Hepatocyte (in vitro differentiated cells): ENCODE results near the gene GTF2E1. TPM values are rescaled to one million over a fixed set of nuclear protein-coding genes. Genes with fewer than 3 reads are reported as not detected.

Source experiments
- DNase-seq: peaks from one replicate; pipeline ENCODE4 v3.0.0-alpha.2; 2016; ENCODE audit warnings: low spot score
- H2AFZ ChIP-seq: fragments of 200-600 bp; sonication (generic); 2 replicates; pipeline ENCODE4 v1.6.0; 2016; ENCODE audit warnings: antibody characterized with exemption, mild to moderate bottlenecking
- H3K27ac ChIP-seq: fragments of 200-600 bp; sonication (generic); 2 replicates; pipeline ENCODE4 v1.5.1; 2016; ENCODE audit warnings: mild to moderate bottlenecking
- H3K27me3 ChIP-seq: fragments of 200-600 bp; sonication (generic); 2 replicates; pipeline ENCODE4 v1.6.1; 2016
- H3K36me3 ChIP-seq: fragments of 200-600 bp; sonication (generic); replicated peaks from 2 replicates; pipeline ENCODE4 v1.5.1; 2016; ENCODE audit warnings: low read depth; ENCODE audit not compliant: insufficient read depth
- H3K4me1 ChIP-seq: fragments of 200-600 bp; sonication (generic); 2 replicates; pipeline ENCODE4 v1.5.1; 2016; ENCODE audit warnings: mild to moderate bottlenecking, moderate library complexity; ENCODE audit not compliant: insufficient read depth
- H3K4me2 ChIP-seq: fragments of 200-600 bp; sonication (generic); 2 replicates; pipeline ENCODE4 v1.6.0; 2016
- H3K4me3 ChIP-seq: fragments of 200-600 bp; sonication (generic); 2 replicates; pipeline ENCODE4 v1.5.1; 2016; ENCODE audit warnings: mild to moderate bottlenecking
- H3K79me2 ChIP-seq: fragments of 200-600 bp; sonication (generic); 2 replicates; pipeline ENCODE4 v1.6.0; 2017; ENCODE audit warnings: mild to moderate bottlenecking
- H3K9me2 ChIP-seq: fragments of 200-600 bp; sonication (generic); replicated peaks from 2 replicates; pipeline ENCODE4 v1.6.0; 2017; ENCODE audit warnings: mild to moderate bottlenecking; ENCODE audit not compliant: insufficient read depth
- H3K9me3 ChIP-seq: fragments of 200-600 bp; sonication (generic); 2 replicates; pipeline ENCODE4 v1.5.1; 2016; ENCODE audit warnings: low read depth, mild to moderate bottlenecking
- H4K20me1 ChIP-seq: fragments of 200-600 bp; sonication (generic); 2 replicates; pipeline ENCODE4 v1.6.0; 2016; ENCODE audit warnings: mild to moderate bottlenecking; ENCODE audit not compliant: insufficient read depth, poor library complexity, severe bottlenecking
- CTCF ChIP-seq: fragments of 200-600 bp; sonication (generic); IDR thresholded peaks from 2 replicates; pipeline ENCODE4 v1.5.1; 2016; ENCODE audit warnings: antibody characterized with exemption, mild to moderate bottlenecking; ENCODE audit not compliant: poor library complexity
- EZH2 ChIP-seq: fragments of 200-600 bp; sonication (generic); IDR thresholded peaks from 2 replicates; pipeline ENCODE4 v1.6.1; 2016; ENCODE audit warnings: antibody characterized with exemption, mild to moderate bottlenecking, borderline replicate concordance
- EZH2phosphoT487 ChIP-seq: fragments of 200-600 bp; sonication (generic); IDR thresholded peaks from one replicate; pipeline ENCODE4 v1.6.1; 2018; ENCODE audit warnings: antibody characterized with exemption, mild to moderate bottlenecking, low read depth, moderate library complexity; ENCODE audit not compliant: unreplicated experiment, severe bottlenecking
- WGBS: methylation state at CpG from one replicate; pipeline ENCODE4 v1.1.6; 2016; ENCODE audit warnings: low lambda C conversion rate; ENCODE audit errors: missing lambda C conversion rate; 5-methylcytosine and 5-hydroxymethylcytosine counted together
- polyA plus RNA-seq: library from polyadenylated mRNA; unstranded; fragments of >200 nt; fragmentation: Nextera tagmentation; extraction: Ambion mirVana; gene quantifications from 2 replicates; pipeline ENCODE4 v1.2.1, GENCODE V29; 2016
- total RNA-seq: library from RNA; depleted of rRNA; stranded (reverse); fragments of >200 nt; gene quantifications from 2 replicates; pipeline ENCODE4 v1.2.3, GENCODE V29; 2014

Gene GTF2E1
- total and polyA plus RNA-seq, 2 experiments from 2014 or later, result 7.5 to 9.2 TPM

GRCh38 chr3:120791010-120791409 lies 48.5 kb downstream of the GTF2E1 start:
- H3K79me2 ChIP-seq, result no peaks in the 10 kb centered on the region
- no peaks in the 10 kb centered on the region for H3K9me3 ChIP-seq
- no peaks in the 10 kb centered on the region for H3K27me3 ChIP-seq
- DNase-seq, result no peak
- no peaks in the 10 kb centered on the region for H3K4me1 ChIP-seq
- no peak overlapping the region for H3K4me3 ChIP-seq
- WGBS, result 63% methylated on average over 1 of the region's 1 CpG
- no peak overlapping the region for H3K27ac ChIP-seq
- no peaks in the 10 kb centered on the region for H4K20me1 ChIP-seq
- TF ChIP-seq EZH2phosphoT487 (no peak), CTCF (no peak), EZH2 (no peak)
- no peak overlapping the region for H2AFZ ChIP-seq
- no peaks in the 10 kb centered on the region for H3K9me2 ChIP-seq
- no peaks in the 10 kb centered on the region for H3K36me3 ChIP-seq
- H3K4me2 ChIP-seq, result no peak overlapping the region

GRCh38 chr3:120791913-120792312 lies 49.4 kb downstream of the GTF2E1 start:
- Histone ChIP-seq H3K4me3 (no peak overlapping the region), H3K9me2 (no peaks in the 10 kb centered on the region), H2AFZ (no peak overlapping the region), H3K4me1 (no peaks in the 10 kb centered on the region), H4K20me1 (no peaks in the 10 kb centered on the region), H3K9me3 (no peaks in the 10 kb centered on the region), H3K4me2 (no peak overlapping the region), H3K79me2 (no peaks in the 10 kb centered on the region), H3K27ac (no peak overlapping the region), H3K27me3 (no peaks in the 10 kb centered on the region), H3K36me3 (no peaks in the 10 kb centered on the region)
- peak; percentile 11 for DNase-seq
- TF ChIP-seq CTCF, result no peak
- TF ChIP-seq EZH2phosphoT487, result no peak
- no peak for TF ChIP-seq EZH2
- WGBS, result 40% methylated on average over 1 of the region's 1 CpG

- Histone ChIP-seq H3K79me2 (no peaks in the 10 kb centered on the region), H2AFZ (no peak overlapping the region), H3K4me1 (no peaks in the 10 kb centered on the region), H3K4me2 (no peak overlapping the region), H3K4me3 (no peak overlapping the region), H3K36me3 (no peaks in the 10 kb centered on the region), H3K9me3 (no peaks in the 10 kb centered on the region), H3K9me2 (no peaks in the 10 kb centered on the region), H3K27me3 (no peaks in the 10 kb centered on the region), H4K20me1 (no peaks in the 10 kb centered on the region), H3K27ac (no peak overlapping the region)
- 65% methylated on average over 1 of the region's 1 CpG for WGBS
- no peak for DNase-seq
- no peak for TF ChIP-seq EZH2phosphoT487
- TF ChIP-seq EZH2, result no peak
- TF ChIP-seq CTCF, result no peak
Measured at GRCh38 chr3:120793601-120794000, 51.1 kb downstream of the GTF2E1 start.
